ENCODE measurements around the gene IPO8. TPM values are rescaled to one million over a fixed set of nuclear protein-coding genes. Genes with fewer than 3 reads are reported as not detected.

The IPO8 gene
- total and polyA plus RNA-seq, 2 of the 4 experiments (the other 2 are of a cell fraction) = 11.1 to 31.5 TPM

- ChIA-PET CTCF (interaction anchor here (1.0 kb wide), 1 partner anchor 14 kb away, joined by 3 read pairs; no protein-coding TSS in a partner anchor), POLR2A (ENCODE audit: unreplicated experiment) (no interaction called here)
- BruUV-seq (replicated peaks) = no TSS peak
- H2AK9ac ChIP-seq (replicated peaks; ENCODE audit: low read depth, low read length, poor library complexity) = no peak overlapping the region
- H3K23ac ChIP-seq (ENCODE audit: low read depth, low read length) = no peak overlapping the region
- intact Hi-C loops (cut with micrococcal nuclease) (no loop called here), in situ Hi-C loops (cut with MboI; ENCODE audit: low sequenced_read_pairs) (no loop called here), dilution Hi-C loops (cut with HindIII; ENCODE audit: low sequenced_read_pairs, unreplicated experiment) (no loop called here)
- H3K79me1 ChIP-seq (ENCODE audit: low read depth in 1 of 2, low read length in 2 of 2) = peaks cover 7 to 11% of the 10 kb centered on the region in 2 experiments; a peak in 3 of 4 replicates
- no peaks in the 10 kb centered on the region for H4K20me1 ChIP-seq (ENCODE audit: insufficient read depth, low read length)
- no peak overlapping the region for H2BK15ac ChIP-seq (ENCODE audit: low read depth, low read length)
- H2BK5ac ChIP-seq (ENCODE audit: low read depth, low read length, poor library complexity, severe bottlenecking) = no peak overlapping the region
- H4K8ac ChIP-seq (ENCODE audit: low read depth in 2 of 2, low read length in 2 of 2) = no peak overlapping the region
- TF ChIP-seq MAFK (IDR thresholded peaks at IDR 0.05; ENCODE audit: low read depth, low read length) (no peak), CEBPB (IDR thresholded peaks at IDR 0.05; ENCODE audit: low read depth, low read length) (no peak), RCOR1 (IDR thresholded peaks at IDR 0.05; ENCODE audit: insufficient replicate concordance, low read length) (no peak), ELK1 (IDR thresholded peaks at IDR 0.05; ENCODE audit: borderline replicate concordance, low read depth, low read length) (no peak), RAD21 (IDR thresholded peaks at IDR 0.05; ENCODE audit: low read length) (no peak), CTCF (conservative IDR thresholded peaks at IDR 0.05; ENCODE audit: low read depth, low read length) (no peak), BHLHE40 (IDR thresholded peaks at IDR 0.05; ENCODE audit: low read depth, low read length) (no peak), USF2 (IDR thresholded peaks at IDR 0.05; ENCODE audit: low read depth, low read length) (no peak), SMC3 (IDR thresholded peaks at IDR 0.05; ENCODE audit: low read depth, low read length) (no peak), MXI1 (IDR thresholded peaks at IDR 0.05; ENCODE audit: borderline replicate concordance, low read depth, low read length) (no peak), MAZ (IDR thresholded peaks at IDR 0.05; ENCODE audit: borderline replicate concordance, low read depth, low read length) (no peak), FOS (IDR thresholded peaks at IDR 0.05; ENCODE audit: low read depth, low read length) (no peak), POLR2A (IDR thresholded peaks at IDR 0.05; ENCODE audit: low read depth, low read length) (no peak), NFE2L2 (IDR thresholded peaks at IDR 0.05; ENCODE audit: low read depth, low read length) (no peak), RFX5 (IDR thresholded peaks at IDR 0.05; ENCODE audit: low read depth, low read length) (no peak), CHD1 (IDR thresholded peaks at IDR 0.05; ENCODE audit: low read depth, low read length) (no peak)
- H2BK20ac ChIP-seq (ENCODE audit: low read depth, low read length) = no peak overlapping the region
- H2BK120ac ChIP-seq (ENCODE audit: low read depth, low read length) = no peak overlapping the region
- H3K4me3 ChIP-seq (ENCODE audit: insufficient read depth, low read depth, low read length) = no peak overlapping the region
- no peaks in the 10 kb centered on the region for H3K4me1 ChIP-seq (ENCODE audit: control insufficient read depth, insufficient read depth, low read length)
- H3K18ac ChIP-seq (ENCODE audit: low read depth, low read length) = no peak overlapping the region
- no peak overlapping the region for H3K9ac ChIP-seq (ENCODE audit: low read depth, low read length)
- DNase-seq (peak; percentile 21), ATAC-seq (ENCODE audit: low read depth) (no peak)
- no peak overlapping the region for H3K56ac ChIP-seq (ENCODE audit: extremely low read depth, insufficient read depth, low read length)
- no peak overlapping the region for H2AK5ac ChIP-seq (ENCODE audit: low read depth, low read length)
- no CpG with 5 or more reads among the region's 4 CpGs for whole genome bisulfite sequencing, 2 experiments (ENCODE audit: extremely low coverage in 2 of 2, insufficient read length in 1 of 2)
- H3K27ac ChIP-seq (ENCODE audit: insufficient read depth, low read length) = no peak overlapping the region
- no peak overlapping the region for H3K4me2 ChIP-seq (ENCODE audit: low read depth, low read length)
- H4K91ac ChIP-seq (ENCODE audit: insufficient read depth, low read depth, low read length) = no peak overlapping the region
- H4K5ac ChIP-seq (ENCODE audit: low read depth, low read length) = no peak overlapping the region
- no peaks in the 10 kb centered on the region for H3K9me3 ChIP-seq (ENCODE audit: control insufficient read depth, insufficient read depth, low read length)
- peaks cover 7% of the 10 kb centered on the region for H3K36me3 ChIP-seq (ENCODE audit: control insufficient read depth, insufficient read depth, low read length)
- H3K9me1 ChIP-seq (ENCODE audit: insufficient read depth, low read length) = no peaks in the 10 kb centered on the region
- H3K4ac ChIP-seq (ENCODE audit: low read depth, low read length) = no peak overlapping the region
- H2AFZ ChIP-seq (replicated peaks; ENCODE audit: low read length, poor library complexity) = no peak overlapping the region
- no peak overlapping the region for H3K14ac ChIP-seq (replicated peaks; ENCODE audit: low read depth, low read length)
- no peaks in the 10 kb centered on the region for H3K27me3 ChIP-seq (ENCODE audit: control insufficient read depth, insufficient read depth, low read length)
These were observed 52.3 kb downstream of the IPO8 start for GRCh38 chr12:30643366-30643765.

Data from IMR-90 (cell line).